Osteoblast (primary cell): ENCODE results near the gene CD7. TPM values are rescaled to one million over a fixed set of nuclear protein-coding genes. Genes with fewer than 3 reads are reported as not detected.

ENCODE experiments used
- DNase-seq: peaks from one replicate; pipeline ENCODE4 v3.0.0; 2011; ENCODE audit warnings: low spot score, mixed read lengths; ENCODE audit not compliant: insufficient read length; ENCODE audit errors: missing footprints
- H2AFZ ChIP-seq: 2 replicates; pipeline ENCODE4 v1.6.0; 2011; ENCODE audit warnings: mild to moderate bottlenecking, low read length
- H3K27ac ChIP-seq: 2 replicates; pipeline ENCODE4 v1.5.1; 2011; ENCODE audit warnings: mild to moderate bottlenecking, low read depth, low read length, moderate library complexity
- H3K27me3 ChIP-seq: 2 replicates; pipeline ENCODE4 v1.6.0; 2012; ENCODE audit warnings: mild to moderate bottlenecking, control low read depth, inconsistent platforms, low read length, moderate library complexity; ENCODE audit not compliant: insufficient read depth
- H3K36me3 ChIP-seq: 2 replicates; pipeline ENCODE4 v1.5.1; 2011; ENCODE audit warnings: mild to moderate bottlenecking, low read length, control low read depth, moderate library complexity; ENCODE audit not compliant: insufficient read depth
- H3K4me1 ChIP-seq: 2 replicates; pipeline ENCODE4 v1.5.1; 2011; ENCODE audit warnings: mild to moderate bottlenecking, low read length, control low read depth, moderate library complexity; ENCODE audit not compliant: insufficient read depth
- H3K4me2 ChIP-seq: 2 replicates; pipeline ENCODE4 v1.6.0; 2011; ENCODE audit warnings: mild to moderate bottlenecking, low read length; ENCODE audit not compliant: insufficient read depth
- H3K4me3 ChIP-seq: fragments of 200-600 bp; sonication (generic); 3 replicates; pipeline ENCODE4 v1.5.1; 2012; ENCODE audit warnings: mild to moderate bottlenecking, low read length, inconsistent platforms; ENCODE audit not compliant: insufficient read depth
- H3K79me2 ChIP-seq: 2 replicates; pipeline ENCODE4 v1.6.0; 2012; ENCODE audit warnings: mild to moderate bottlenecking, low read length, control low read depth, inconsistent platforms; ENCODE audit not compliant: insufficient read depth
- H3K9me3 ChIP-seq: 2 replicates; pipeline ENCODE4 v1.5.1; 2011; ENCODE audit warnings: low read depth, low read length, control low read depth
- H4K20me1 ChIP-seq: 2 replicates; pipeline ENCODE4 v1.6.0; 2012; ENCODE audit warnings: mild to moderate bottlenecking, low read length, control low read depth; ENCODE audit not compliant: insufficient read depth
- total RNA-seq: library from RNA; depleted of rRNA; stranded (reverse); fragments of >200 nt; gene quantifications from 2 replicates; pipeline ENCODE4 v1.2.3, GENCODE V29; 2012
- TF ChIP-seq, protein P1 (sequence below): IDR thresholded peaks from 2 replicates; pipeline ENCODE4 v1.5.1; 2011; ENCODE audit warnings: mild to moderate bottlenecking, low read depth, low read length, moderate library complexity; ENCODE audit errors: extremely low read depth

CD7 gene
- total RNA-seq, 1 donor: not detected

DNA sequence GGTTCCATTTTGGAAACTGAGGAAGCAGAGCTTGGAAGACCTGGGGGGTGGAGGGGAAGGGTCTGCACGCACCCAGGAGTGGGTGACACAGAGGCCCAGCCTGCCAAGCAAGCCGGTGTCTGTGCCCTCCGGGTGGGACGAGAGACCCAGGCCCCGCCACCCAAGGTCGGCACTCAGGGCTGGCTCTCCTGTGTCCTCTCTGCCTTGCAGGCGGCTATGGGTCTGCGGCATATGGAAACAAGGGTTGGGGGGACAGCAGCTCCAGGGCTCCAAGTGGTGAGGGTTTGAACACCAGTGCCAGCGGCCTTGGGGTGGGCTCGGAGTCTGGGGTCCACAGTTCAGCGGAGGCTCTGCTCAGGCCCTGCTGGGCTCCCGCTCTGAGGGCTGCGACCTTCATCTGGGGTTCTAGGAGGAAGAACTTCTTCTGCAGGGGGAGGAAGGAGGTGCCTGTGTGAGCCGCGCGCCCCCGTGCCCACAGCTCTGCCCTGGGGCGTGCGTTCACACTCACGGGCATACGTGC lies 4.6 kb upstream of the CD7 start:
- peaks cover 3% of the 10 kb centered on the region for H3K27me3 ChIP-seq
- H4K20me1 ChIP-seq: no peaks in the 10 kb centered on the region
- no peak overlapping the region for H3K27ac ChIP-seq
- no peaks in the 10 kb centered on the region for H3K9me3 ChIP-seq
- no peak for DNase-seq
- H3K4me1 ChIP-seq: no peaks in the 10 kb centered on the region
- H3K4me3 ChIP-seq: no peak overlapping the region
- no peaks in the 10 kb centered on the region for H3K36me3 ChIP-seq
- TF ChIP-seq, protein P1, sequence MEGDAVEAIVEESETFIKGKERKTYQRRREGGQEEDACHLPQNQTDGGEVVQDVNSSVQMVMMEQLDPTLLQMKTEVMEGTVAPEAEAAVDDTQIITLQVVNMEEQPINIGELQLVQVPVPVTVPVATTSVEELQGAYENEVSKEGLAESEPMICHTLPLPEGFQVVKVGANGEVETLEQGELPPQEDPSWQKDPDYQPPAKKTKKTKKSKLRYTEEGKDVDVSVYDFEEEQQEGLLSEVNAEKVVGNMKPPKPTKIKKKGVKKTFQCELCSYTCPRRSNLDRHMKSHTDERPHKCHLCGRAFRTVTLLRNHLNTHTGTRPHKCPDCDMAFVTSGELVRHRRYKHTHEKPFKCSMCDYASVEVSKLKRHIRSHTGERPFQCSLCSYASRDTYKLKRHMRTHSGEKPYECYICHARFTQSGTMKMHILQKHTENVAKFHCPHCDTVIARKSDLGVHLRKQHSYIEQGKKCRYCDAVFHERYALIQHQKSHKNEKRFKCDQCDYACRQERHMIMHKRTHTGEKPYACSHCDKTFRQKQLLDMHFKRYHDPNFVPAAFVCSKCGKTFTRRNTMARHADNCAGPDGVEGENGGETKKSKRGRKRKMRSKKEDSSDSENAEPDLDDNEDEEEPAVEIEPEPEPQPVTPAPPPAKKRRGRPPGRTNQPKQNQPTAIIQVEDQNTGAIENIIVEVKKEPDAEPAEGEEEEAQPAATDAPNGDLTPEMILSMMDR: no peak
- no peak overlapping the region for H2AFZ ChIP-seq
- H3K4me2 ChIP-seq: no peak overlapping the region
- H3K79me2 ChIP-seq: no peaks in the 10 kb centered on the region

- Histone ChIP-seq H4K20me1 (no peaks in the 10 kb centered on the region), H3K27me3 (peaks cover 11% of the 10 kb centered on the region), H3K4me3 (no peak overlapping the region), H3K4me1 (no peaks in the 10 kb centered on the region), H3K27ac (no peak overlapping the region), H3K36me3 (no peaks in the 10 kb centered on the region), H3K4me2 (peak overlapping the region; percentile 16), H3K79me2 (no peaks in the 10 kb centered on the region), H3K9me3 (no peaks in the 10 kb centered on the region), H2AFZ (no peak overlapping the region)
- DNase-seq: peak; percentile 97
- TF ChIP-seq, protein P1: peak; percentile 57
These were observed 3.8 kb upstream of the CD7 start for GRCh38 chr17:82320956-82321927.

GRCh38 chr17:82320140-82320840 lies 2.9 kb upstream of the CD7 start:
- peaks cover 20% of the 10 kb centered on the region for H3K27me3 ChIP-seq
- no peaks in the 10 kb centered on the region for H3K9me3 ChIP-seq
- H3K36me3 ChIP-seq: no peaks in the 10 kb centered on the region
- H3K4me2 ChIP-seq: no peak overlapping the region
- H3K79me2 ChIP-seq: no peaks in the 10 kb centered on the region
- no peak overlapping the region for H3K4me3 ChIP-seq
- no peaks in the 10 kb centered on the region for H3K4me1 ChIP-seq
- TF ChIP-seq, protein P1: no peak
- no peak overlapping the region for H2AFZ ChIP-seq
- peak; percentile 86 for DNase-seq
- no peaks in the 10 kb centered on the region for H4K20me1 ChIP-seq
- H3K27ac ChIP-seq: no peak overlapping the region
